Astrocyte of the spinal cord (primary cell): ENCODE results near the gene SMCO2.
A peak's percentile ranks its signal among the peaks of the same experiment; 100 is the strongest.

Source experiments
- DNase-seq: peaks from one replicate; pipeline ENCODE4 v3.0.0; 2011; ENCODE audit warnings: low read depth, low spot score
- H3K4me3 ChIP-seq: 2 replicates; pipeline ENCODE4 v1.5.1; 2011; ENCODE audit warnings: low read depth, mild to moderate bottlenecking, low read length, moderate library complexity
- in situ Hi-C: cut with HindIII; loops from 2 replicates; pipeline ENCODE4 v1.10.0; 2017; ENCODE audit warnings: low sequenced_read_pairs
- TF ChIP-seq, protein P1 (sequence below): IDR thresholded peaks from 2 replicates; pipeline ENCODE4 v1.5.1; 2012; ENCODE audit warnings: low read depth, mild to moderate bottlenecking, low read length, inconsistent platforms

Gene SMCO2

DNA sequence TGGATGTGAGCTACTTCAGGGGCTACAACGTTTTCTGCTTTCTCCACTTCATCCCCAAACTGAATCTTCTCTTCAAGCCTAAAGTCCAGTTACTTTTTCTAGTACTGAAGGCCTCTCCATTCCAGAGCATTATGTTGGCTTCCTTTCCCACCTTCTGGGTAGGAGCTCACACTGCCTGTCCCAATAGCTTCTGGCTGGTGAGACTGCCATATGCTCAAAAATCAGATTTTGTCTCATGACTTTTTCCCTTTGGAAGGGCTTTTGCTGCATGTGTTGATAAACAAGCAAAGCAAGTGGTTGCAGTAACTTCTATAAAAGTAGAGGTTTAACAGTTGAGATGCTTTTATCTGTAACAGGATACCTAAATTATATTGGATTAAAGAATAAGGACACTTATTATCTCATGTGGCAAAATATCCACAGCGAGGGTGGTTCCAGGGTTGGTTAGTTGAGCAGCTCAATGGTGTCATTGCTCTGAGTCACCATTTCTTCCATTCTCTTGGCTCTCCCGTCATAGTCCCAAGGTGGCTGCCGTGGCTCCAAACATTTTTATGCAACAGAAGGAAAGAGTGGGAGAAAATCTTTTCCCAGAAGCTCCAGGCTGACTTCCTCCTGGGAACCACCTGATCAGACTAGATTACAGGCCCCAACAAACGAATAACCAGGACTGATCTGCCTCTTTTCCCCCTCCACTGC lies 62.3 kb downstream of the SMCO2 start:
- DNase-seq, result no peak
- in situ Hi-C loops, result no loop called here
- TF ChIP-seq, protein P1, sequence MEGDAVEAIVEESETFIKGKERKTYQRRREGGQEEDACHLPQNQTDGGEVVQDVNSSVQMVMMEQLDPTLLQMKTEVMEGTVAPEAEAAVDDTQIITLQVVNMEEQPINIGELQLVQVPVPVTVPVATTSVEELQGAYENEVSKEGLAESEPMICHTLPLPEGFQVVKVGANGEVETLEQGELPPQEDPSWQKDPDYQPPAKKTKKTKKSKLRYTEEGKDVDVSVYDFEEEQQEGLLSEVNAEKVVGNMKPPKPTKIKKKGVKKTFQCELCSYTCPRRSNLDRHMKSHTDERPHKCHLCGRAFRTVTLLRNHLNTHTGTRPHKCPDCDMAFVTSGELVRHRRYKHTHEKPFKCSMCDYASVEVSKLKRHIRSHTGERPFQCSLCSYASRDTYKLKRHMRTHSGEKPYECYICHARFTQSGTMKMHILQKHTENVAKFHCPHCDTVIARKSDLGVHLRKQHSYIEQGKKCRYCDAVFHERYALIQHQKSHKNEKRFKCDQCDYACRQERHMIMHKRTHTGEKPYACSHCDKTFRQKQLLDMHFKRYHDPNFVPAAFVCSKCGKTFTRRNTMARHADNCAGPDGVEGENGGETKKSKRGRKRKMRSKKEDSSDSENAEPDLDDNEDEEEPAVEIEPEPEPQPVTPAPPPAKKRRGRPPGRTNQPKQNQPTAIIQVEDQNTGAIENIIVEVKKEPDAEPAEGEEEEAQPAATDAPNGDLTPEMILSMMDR, result no peak
- H3K4me3 ChIP-seq, result no peak overlapping the region

DNA sequence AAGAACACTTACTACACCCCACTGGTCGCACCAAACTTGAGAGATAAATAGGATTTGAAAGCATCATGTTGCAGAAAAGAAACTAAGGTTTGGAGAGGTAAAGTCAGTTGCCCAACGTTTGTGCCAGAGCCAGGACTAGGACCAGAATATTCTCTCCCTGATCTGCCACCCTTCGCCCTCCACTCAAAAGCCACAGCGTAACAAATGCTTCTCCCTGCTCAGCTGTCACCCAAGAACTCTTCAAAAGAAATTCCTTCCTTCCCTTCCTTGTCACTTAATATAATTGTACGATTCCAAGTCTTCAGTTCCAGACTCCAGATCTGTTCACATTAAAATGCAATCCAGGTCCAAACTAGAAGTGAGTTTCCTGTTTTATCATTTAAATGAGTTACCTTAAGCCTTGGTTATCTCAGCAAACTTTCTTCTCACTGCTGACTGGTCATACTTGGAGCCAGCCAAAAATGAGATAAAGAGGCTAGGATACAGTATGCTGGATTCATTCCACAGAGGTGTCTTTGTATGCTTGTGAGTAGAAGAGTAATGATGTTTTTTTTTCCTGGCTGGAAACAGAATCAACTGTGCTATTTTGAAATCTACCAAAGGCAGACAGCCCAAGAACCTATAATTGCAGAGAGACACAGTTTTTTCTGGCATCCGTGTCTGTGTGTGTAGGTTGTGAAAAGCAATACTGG lies 64.6 kb downstream of the SMCO2 start:
- TF ChIP-seq, protein P1, result no peak
- in situ Hi-C loops, result no loop called here
- DNase-seq, result peak; percentile 73
- H3K4me3 ChIP-seq, result no peak overlapping the region

DNA sequence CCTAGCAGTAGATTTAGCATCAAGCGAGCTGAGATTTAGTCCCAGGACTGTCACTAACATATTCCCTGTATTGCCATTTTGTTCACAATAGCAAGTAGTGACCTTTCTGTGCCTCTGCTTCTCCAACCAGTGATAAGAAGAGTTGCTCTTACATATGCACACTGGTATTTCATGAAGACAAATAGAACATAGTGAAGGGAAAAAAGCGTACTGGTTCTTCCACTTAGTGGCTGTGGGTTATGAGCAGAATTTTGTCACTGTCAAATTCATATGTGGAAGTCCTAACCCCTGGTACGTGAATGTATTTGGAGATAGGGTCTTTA lies 65.1 kb downstream of the SMCO2 start:
- H3K4me3 ChIP-seq, result no peak overlapping the region
- in situ Hi-C loops, result no loop called here
- no peak for DNase-seq
- TF ChIP-seq, protein P1, result no peak

DNA sequence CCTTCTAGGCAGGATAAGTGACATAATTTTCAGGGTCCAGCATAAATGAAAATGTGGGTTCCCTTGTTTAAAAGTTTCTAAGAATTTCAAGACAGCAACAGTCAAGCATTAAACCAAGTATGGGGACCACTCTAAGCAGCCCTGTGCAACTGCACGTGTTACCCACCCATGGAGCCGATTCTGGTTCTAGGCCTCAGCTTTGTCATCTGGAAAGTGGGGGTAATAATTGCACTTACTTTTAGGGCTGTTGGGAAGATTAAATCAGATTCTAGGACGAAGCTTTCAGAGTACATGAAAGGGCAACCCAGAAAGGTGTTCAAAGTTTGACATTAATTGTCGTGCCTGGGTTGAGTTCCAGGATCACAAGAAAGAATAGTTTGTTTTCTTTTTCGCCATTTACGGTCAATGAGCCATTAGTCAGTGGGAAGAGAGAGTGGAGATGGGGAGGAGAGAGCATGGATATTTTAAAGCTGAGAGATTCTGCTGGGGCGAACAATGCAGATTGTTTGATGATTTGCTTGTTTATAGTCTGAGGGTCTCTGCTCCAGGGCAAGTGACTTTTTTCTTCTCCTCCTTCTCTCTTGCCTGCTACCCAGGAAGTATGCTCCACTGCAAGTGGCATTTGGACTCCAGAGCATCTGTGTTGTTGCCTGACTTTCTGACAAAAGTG lies 66.8 kb downstream of the SMCO2 start:
- in situ Hi-C loops, result no loop called here
- TF ChIP-seq, protein P1, result no peak
- DNase-seq, result no peak

DNA sequence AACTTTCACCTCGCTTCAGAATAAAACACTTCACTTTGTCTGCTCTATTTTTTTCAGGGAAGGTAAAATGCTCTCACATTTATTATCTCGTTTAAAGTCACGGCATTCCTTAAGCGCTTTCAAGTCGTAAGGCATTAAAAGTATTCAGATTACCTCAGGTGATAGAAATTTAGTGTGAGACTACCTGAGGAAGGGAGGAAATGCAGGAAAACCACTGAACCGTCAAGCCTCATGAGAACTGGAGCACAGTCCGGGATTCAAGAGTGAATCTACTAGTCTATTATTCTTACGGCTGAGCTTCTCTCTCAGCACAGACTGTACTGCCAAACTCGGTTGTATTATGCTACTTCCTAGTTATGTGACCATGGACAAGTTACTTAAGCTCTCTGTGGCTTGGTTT lies 69.1 kb downstream of the SMCO2 start:
- DNase-seq, result no peak

More for the DNA sequence above, 66.8 kb downstream of the SMCO2 start:
- no peak overlapping the region for H3K4me3 ChIP-seq

DNA sequence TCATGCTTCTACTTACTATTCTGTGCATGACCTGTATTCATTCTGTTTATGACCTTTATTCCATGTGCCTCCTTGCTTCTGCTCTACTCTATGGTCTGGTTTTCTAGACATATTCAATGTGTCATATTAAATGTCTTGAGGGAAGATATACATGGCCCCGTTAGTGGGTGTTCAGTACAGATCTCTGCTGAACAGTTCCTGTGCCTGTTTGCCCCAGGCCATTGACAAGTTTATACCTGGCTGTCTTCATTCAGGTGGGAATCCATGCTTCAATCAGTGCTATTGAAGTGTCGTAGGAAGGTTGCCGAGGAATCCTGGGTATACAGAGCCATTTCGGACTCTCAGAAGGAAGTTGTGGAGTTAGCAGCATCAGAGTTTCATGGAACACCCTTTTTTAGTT lies 70.1 kb downstream of the SMCO2 start:
- TF ChIP-seq, protein P1, result no peak
- no peak for DNase-seq
- in situ Hi-C loops, result no loop called here
- no peak overlapping the region for H3K4me3 ChIP-seq

More for the DNA sequence above, 69.1 kb downstream of the SMCO2 start:
- no peak overlapping the region for H3K4me3 ChIP-seq
- in situ Hi-C loops, result no loop called here
- TF ChIP-seq, protein P1, result no peak
